Duodenal mucosa (tissue), 2 donors: ENCODE data around the gene ZNF12.
"Not testable (repeated sequence)": the region's sequence is repeated elsewhere in the genome, so short reads cannot be mapped to it uniquely, and the experiment has no call there.

Source experiments
- H3K27ac ChIP-seq: one replicate; pipeline ENCODE4 v1.7.0; 2013; ENCODE audit warnings: low read depth, low read length
- H3K27me3 ChIP-seq, 2 donors: one replicate each; pipeline ENCODE4 v1.7.0; 2013; ENCODE audit warnings: low read length in 2 of 2, control low read depth in 1 of 2; ENCODE audit not compliant: insufficient read depth in 2 of 2, control insufficient read depth in 1 of 2
- H3K36me3 ChIP-seq, 2 donors: one replicate each; pipeline ENCODE4 v1.7.0; 2013; ENCODE audit warnings: low read length in 2 of 2, control low read depth in 1 of 2; ENCODE audit not compliant: insufficient read depth in 2 of 2, control insufficient read depth in 1 of 2
- H3K4me1 ChIP-seq, 2 donors: one replicate each; pipeline ENCODE4 v1.7.0; 2013; ENCODE audit warnings: low read length in 2 of 2, control low read depth in 1 of 2; ENCODE audit not compliant: insufficient read depth in 2 of 2, control insufficient read depth in 1 of 2
- H3K4me3 ChIP-seq, 2 donors: one replicate each; pipeline ENCODE4 v1.7.0; 2013; ENCODE audit warnings: low read length in 2 of 2, low read depth in 1 of 2
- H3K9ac ChIP-seq, 2 donors: one replicate each; pipeline ENCODE4 v1.7.0; 2013; ENCODE audit warnings: low read length in 2 of 2, low read depth in 1 of 2
- H3K9me3 ChIP-seq, 2 donors: one replicate each; pipeline ENCODE4 v1.7.0; 2013; ENCODE audit warnings: low read length in 2 of 2, control low read depth in 1 of 2; ENCODE audit not compliant: control insufficient read depth in 1 of 2

The ZNF12 gene

GRCh38 chr7:6701860-6702259 lies 4.9 kb downstream of the ZNF12 start:
- H3K27ac ChIP-seq, result no peak overlapping the region
- no peak overlapping the region for H3K4me3 ChIP-seq
- peaks cover 62 to 69% of the 10 kb centered on the region in 2 donors for H3K36me3 ChIP-seq
- H3K9me3 ChIP-seq, result peaks cover 36 to 46% of the 10 kb centered on the region in 2 donors
- peaks cover 6 to 8% of the 10 kb centered on the region in 2 donors for H3K4me1 ChIP-seq
- H3K27me3 ChIP-seq, result no peaks in the 10 kb centered on the region
- H3K9ac ChIP-seq, result no peak overlapping the region

- H3K36me3 ChIP-seq, result peaks cover 72 to 79% of the 10 kb centered on the region in 2 donors
- peaks cover 6 to 8% of the 10 kb centered on the region in 2 donors for H3K4me1 ChIP-seq
- no peaks in the 10 kb centered on the region for H3K27me3 ChIP-seq
- no peak overlapping the region for H3K27ac ChIP-seq
- peaks cover 47 to 57% of the 10 kb centered on the region in 2 donors for H3K9me3 ChIP-seq
- H3K4me3 ChIP-seq, result no peak overlapping the region
- H3K9ac ChIP-seq, result no peak overlapping the region
Observed at GRCh38 chr7:6700793-6701192, 6.0 kb downstream of the ZNF12 start.

GRCh38 chr7:6691609-6692106 lies 15.1 kb downstream of the ZNF12 start:
- Histone ChIP-seq H3K9ac (no peak overlapping the region), H3K4me1 (no peaks in the 10 kb centered on the region), H3K9me3 (peaks cover 90 to 96% of the 10 kb centered on the region in 2 donors), H3K27ac (no peak overlapping the region), H3K4me3 (peak overlapping the region; percentile 1 to 59), H3K27me3 (no peaks in the 10 kb centered on the region), H3K36me3 (peaks cover 81 to 97% of the 10 kb centered on the region in 2 donors)

- Histone ChIP-seq H3K4me3 (peak overlapping the region; percentile 1 to 59), H3K9ac (no peak overlapping the region), H3K27ac (no peak overlapping the region), H3K27me3 (no peaks in the 10 kb centered on the region), H3K9me3 (peaks cover 89 to 96% of the 10 kb centered on the region in 2 donors), H3K36me3 (peaks cover 75 to 96% of the 10 kb centered on the region in 2 donors), H3K4me1 (no peaks in the 10 kb centered on the region)
Observed at GRCh38 chr7:6691103-6691502, 15.6 kb downstream of the ZNF12 start.

- no peak overlapping the region for H3K4me3 ChIP-seq
- H3K9ac ChIP-seq, result no peak overlapping the region
- H3K27me3 ChIP-seq, result no peaks in the 10 kb centered on the region
- no peak overlapping the region for H3K27ac ChIP-seq
- no peaks in the 10 kb centered on the region for H3K4me1 ChIP-seq
- H3K36me3 ChIP-seq, result peaks cover 0 to 2% of the 10 kb centered on the region in 2 donors
- H3K9me3 ChIP-seq, result peaks cover 74 to 85% of the 10 kb centered on the region in 2 donors
Observed at GRCh38 chr7:6680146-6680545, 26.6 kb downstream of the ZNF12 start.

- no peaks in the 10 kb centered on the region for H3K36me3 ChIP-seq
- peaks cover 61 to 73% of the 10 kb centered on the region in 2 donors for H3K9me3 ChIP-seq
- no peak overlapping the region for H3K27ac ChIP-seq
- no peak overlapping the region for H3K4me3 ChIP-seq
- H3K4me1 ChIP-seq, result no peaks in the 10 kb centered on the region
- H3K27me3 ChIP-seq, result no peaks in the 10 kb centered on the region
- H3K9ac ChIP-seq, result no peak overlapping the region
Observed at GRCh38 chr7:6675807-6676405, 30.8 kb downstream of the ZNF12 start.

- not testable (repeated sequence) for H3K36me3 ChIP-seq, H3K9ac ChIP-seq, H3K4me1 ChIP-seq, H3K27me3 ChIP-seq, H3K4me3 ChIP-seq, H3K27ac ChIP-seq
- H3K9me3 ChIP-seq, result peaks cover 30 to 47% of the 10 kb centered on the region in 2 donors
Observed at GRCh38 chr7:6670851-6671250, 35.9 kb downstream of the ZNF12 start.

- Histone ChIP-seq H3K4me3 (no peak overlapping the region), H3K9me3 (no peaks in the 10 kb centered on the region), H3K4me1 (peaks cover 0 to 4% of the 10 kb centered on the region in 2 donors), H3K27ac (no peak overlapping the region), H3K36me3 (peaks cover 0 to 9% of the 10 kb centered on the region in 2 donors), H3K27me3 (peaks cover 0 to 10% of the 10 kb centered on the region in 2 donors), H3K9ac (no peak overlapping the region)
Observed at GRCh38 chr7:6658618-6659345, 48.0 kb downstream of the ZNF12 start.

GRCh38 chr7:6656413-6656812 lies 50.3 kb downstream of the ZNF12 start:
- no peak overlapping the region for H3K27ac ChIP-seq
- H3K9ac ChIP-seq, result no peak overlapping the region
- H3K36me3 ChIP-seq, result peaks cover 3 to 22% of the 10 kb centered on the region in 2 donors
- peaks cover 0 to 10% of the 10 kb centered on the region in 2 donors for H3K27me3 ChIP-seq
- H3K4me1 ChIP-seq, result peaks cover 0 to 4% of the 10 kb centered on the region in 2 donors
- no peaks in the 10 kb centered on the region for H3K9me3 ChIP-seq
- no peak overlapping the region for H3K4me3 ChIP-seq

- H3K4me1 ChIP-seq, result peaks cover 0 to 4% of the 10 kb centered on the region in 2 donors
- H3K4me3 ChIP-seq, result no peak overlapping the region
- H3K27ac ChIP-seq, result no peak overlapping the region
- no peak overlapping the region for H3K9ac ChIP-seq
- no peaks in the 10 kb centered on the region for H3K9me3 ChIP-seq
- H3K27me3 ChIP-seq, result peaks cover 0 to 10% of the 10 kb centered on the region in 2 donors
- peaks cover 6 to 24% of the 10 kb centered on the region in 2 donors for H3K36me3 ChIP-seq
Observed at GRCh38 chr7:6655636-6656385, 50.9 kb downstream of the ZNF12 start.
